Measurements from ENCODE around the gene RALGPS2.
A peak's percentile ranks its signal among the peaks of the same experiment; 100 is the strongest.
"Not testable (repeated sequence)": the region's sequence is repeated elsewhere in the genome, so short reads cannot be mapped to it uniquely, and the experiment has no call there.

The RALGPS2 gene

DNA sequence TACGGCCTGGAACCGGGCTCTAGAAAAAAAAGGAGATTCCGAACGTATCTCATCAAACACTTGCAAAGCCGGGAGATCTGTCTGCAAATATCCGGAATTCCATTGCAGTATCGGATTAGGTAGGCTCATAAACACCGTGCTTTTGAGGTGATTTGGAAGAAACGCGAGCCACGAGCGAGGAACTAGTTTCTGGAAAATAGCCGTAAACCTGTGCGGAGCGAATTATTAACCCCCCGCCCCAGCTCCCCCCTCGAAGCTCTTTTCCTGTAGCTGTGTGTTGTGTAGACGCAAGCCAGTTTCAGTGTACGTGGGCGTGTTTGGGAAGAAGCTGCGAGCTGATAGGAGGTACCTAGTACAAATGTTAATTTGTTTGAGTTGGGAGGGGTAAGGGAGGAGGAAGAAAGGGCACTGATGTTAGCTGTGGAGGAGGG lies 1.1 kb downstream of the RALGPS2 start:
- peak; percentile 81 for DNase-seq

DNA sequence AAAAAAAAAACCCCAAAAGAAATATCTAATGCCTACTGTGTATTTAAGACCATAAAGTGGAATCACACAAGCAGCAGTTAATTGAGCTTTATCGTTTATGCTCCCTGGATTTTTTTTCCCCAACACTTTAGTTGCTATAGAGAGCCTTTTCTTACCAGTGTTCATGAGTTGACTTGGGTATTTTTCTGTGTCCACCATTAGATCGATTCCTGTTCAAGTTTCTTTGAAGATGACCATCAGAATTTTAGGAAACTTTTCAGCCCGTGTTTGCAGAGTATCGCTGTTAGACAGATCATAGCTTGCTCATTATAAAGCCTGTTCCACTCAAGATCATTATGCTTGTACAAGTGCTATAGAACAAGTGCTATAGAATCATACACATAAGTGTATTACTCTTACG lies 1.5 kb downstream of the RALGPS2 start:
- DNase-seq, result no peak

DNA sequence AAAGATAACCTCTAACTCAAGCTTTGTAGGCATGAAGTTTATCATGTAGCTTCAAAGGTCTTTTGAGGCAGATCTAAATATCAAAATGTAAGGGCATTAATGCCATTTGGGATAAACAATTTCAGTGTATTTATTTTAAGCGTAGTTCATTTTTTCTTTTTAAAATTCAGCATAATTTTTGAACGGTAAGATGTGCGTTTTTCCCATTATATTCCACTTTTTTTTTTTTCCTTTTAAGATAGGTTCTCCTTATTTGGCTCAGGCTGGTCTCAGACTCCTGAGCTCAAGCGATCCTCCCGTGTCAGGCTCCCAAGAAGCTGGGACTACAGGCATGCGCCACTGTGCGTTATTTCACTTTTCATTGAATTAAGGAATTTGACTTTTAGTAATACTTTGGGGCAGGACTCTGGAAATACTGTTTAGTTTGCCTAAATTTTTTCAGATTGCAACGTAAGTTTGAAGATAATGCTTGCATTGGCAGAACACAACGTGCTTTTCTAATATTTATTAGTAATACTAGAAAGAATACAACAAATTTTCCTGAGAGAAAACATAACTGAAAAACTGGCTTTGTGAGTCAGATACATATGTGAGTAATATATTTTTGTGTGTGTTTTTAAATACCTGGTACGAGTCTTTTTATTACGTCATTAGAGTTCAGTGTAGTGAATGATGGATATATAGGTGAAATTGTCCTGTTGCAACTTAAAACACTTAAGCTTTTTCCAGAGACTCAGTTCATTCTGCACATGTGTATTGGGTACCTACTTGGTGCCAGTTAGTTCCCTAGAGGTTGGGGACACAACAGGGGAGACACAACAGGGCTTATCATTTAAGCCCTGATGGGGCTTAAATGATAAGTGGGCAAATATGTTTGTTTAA lies 2.2 kb downstream of the RALGPS2 start:
- peak; percentile 23 for DNase-seq

DNA sequence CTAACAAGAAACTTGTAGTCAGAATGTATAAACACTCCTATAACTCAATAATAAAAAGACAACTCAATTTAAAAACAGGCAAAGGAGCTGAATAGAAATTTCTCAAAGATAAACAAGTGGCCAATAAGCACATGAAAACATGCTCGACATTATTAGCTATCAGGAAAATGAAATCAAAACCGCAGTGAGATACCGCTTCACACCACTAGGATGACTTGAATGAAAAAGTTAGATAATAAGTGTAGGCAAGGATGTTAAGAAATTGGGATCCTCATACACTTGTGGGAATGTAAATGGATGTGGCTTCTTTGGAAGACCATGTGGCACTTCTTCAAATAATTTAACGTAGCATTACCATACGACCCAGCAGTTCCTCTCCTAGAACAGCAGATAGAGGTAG lies 8.9 kb downstream of the RALGPS2 start:
- no peak for DNase-seq

GRCh38 chr1:178738780-178739179 lies 13.7 kb downstream of the RALGPS2 start:
- no peak for DNase-seq

GRCh38 chr1:178739285-178740045 lies 14.4 kb downstream of the RALGPS2 start:
- peak; percentile 13 for DNase-seq

GRCh38 chr1:178740491-178740890 lies 15.4 kb downstream of the RALGPS2 start:
- no peak for DNase-seq

DNA sequence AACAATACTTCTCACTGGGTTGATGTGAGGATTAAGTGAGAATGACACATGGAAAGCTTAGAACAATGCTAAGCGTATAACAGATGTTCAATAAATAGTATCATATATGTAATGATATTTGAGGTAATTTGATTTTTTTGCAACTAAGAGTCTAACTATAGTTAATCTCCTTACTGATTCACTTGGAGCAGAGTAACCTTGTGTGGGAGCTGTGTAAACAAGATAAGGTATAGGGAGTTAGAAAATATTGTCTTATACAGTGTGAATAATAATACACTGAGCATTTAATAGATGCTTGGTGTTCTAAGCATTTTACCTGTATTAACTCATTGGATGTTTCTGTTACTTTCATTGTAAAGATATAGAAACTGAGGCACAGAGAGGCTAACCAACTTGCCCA lies 15.9 kb downstream of the RALGPS2 start:
- DNase-seq, result no peak

DNA sequence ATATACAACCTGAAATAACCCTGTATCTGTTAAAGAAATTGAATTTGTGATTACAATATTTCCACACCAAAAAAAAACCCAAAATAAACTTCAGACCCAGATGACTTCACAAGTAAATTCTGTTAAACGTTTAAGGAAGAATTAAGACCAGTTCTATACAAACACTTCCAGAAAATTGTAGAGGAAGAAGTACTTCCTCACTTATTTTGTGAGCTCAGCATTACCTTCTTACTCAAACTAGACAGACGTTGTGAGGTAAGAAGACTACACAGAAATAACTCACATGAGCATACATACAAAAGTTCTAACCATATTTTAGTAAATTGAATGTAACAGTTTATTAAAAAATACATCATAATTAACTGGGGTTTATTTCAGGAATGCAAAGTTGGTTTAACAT lies 18.8 kb downstream of the RALGPS2 start:
- no peak for DNase-seq

- DNase-seq, result no peak
These were observed 20.2 kb downstream of the RALGPS2 start for GRCh38 chr1:178745260-178745659.

GRCh38 chr1:178746345-178746744 lies 21.3 kb downstream of the RALGPS2 start:
- no peak for DNase-seq

- DNase-seq, result not testable (repeated sequence)
These were observed 22.3 kb downstream of the RALGPS2 start for GRCh38 chr1:178747361-178747760.

- DNase-seq, result no peak
These were observed 24.6 kb downstream of the RALGPS2 start for GRCh38 chr1:178749581-178750166.

GRCh38 chr1:178751046-178751445 lies 26.0 kb downstream of the RALGPS2 start:
- no peak for DNase-seq

GRCh38 chr1:178752891-178753290 lies 27.8 kb downstream of the RALGPS2 start:
- DNase-seq, result no peak

DNA sequence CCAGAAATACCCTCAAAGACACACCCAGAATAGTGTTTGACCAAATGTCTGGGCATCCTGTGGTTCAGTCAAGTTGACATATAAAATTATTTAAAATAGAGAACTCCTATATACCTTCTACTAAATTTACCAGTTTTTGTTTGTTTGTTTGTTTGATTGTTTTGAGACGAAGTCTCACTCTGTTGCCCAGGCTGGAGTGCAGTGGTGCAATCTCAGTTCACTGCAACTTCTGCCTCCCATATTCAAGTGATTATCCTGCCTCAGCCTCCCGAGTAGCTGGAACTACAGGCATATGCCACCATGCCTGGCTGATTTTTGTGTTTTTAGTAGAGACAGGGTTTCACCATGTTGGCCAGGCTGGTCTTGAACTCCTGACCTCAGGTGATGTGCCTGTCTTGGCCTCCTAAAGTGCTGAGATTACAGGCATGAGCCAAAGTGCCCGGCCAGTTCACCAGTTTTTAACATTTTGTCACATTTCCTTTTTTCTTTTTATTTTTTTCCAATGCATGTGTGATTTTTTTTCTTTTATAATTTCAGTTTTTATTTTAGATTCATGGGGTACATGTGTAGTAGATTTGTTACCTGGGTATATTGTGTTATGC lies 29.7 kb downstream of the RALGPS2 start:
- not testable (repeated sequence) for DNase-seq

GRCh38 chr1:178768423-178768822 lies 43.4 kb downstream of the RALGPS2 start:
- DNase-seq, result peak; percentile 34

DNA sequence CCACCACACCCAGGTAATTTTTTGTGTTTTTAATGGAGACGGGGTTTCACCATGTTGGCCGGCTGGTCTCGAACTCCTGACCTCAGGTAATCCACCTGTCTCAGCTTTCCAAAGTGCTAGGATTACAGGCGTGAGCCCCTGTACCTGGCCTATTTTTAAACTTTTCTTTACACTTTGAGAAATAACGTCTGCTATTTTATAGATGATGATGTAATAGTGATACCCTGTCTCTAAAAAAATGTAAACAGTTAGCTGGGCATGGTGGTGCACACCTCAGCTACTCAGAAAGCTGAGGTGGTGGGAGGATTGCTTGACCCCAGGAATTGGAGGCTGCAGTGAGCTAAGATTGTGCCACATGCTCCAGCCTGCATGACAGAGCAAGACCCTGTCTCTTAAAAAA lies 47.9 kb downstream of the RALGPS2 start:
- DNase-seq, result no peak

DNA sequence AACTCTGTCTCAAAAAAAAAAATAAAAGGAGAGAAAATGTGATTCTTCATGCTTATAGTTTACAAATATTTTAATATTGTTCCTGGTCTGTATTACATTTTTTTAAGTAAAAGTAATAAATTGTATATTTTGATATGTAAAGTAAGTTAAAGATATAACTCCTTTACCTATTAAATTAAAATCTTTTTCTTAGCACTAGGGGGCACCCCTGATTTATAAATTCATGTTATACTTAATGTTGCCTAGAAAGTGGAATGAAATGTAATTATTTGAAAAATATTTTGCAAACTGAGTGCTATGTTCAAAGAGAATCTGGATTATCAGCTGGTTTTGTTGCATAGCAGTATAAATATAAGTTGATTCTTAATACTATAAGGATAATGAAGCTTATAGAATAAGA lies 49.2 kb downstream of the RALGPS2 start:
- DNase-seq, result peak; percentile 34

DNA sequence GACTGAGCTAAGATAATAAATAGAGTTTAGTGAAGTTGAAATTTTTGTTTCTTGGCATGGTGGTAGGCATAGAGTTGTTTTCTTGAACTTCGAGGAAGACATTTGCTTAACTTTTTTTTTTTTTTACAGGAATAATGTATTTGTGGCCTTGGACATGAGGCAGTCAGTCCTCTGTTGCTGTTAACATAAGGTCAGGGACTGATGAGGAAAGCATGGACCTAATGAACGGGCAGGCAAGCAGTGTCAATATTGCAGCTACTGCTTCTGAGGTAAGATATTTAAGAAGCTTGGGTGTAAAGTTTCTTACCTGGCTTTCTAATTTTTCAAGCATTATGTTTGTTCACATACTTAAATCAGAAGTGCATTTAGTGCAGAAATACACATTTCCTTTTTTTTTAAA lies 51.5 kb downstream of the RALGPS2 start:
- no peak for DNase-seq

GRCh38 chr1:178781533-178782330 lies 56.7 kb downstream of the RALGPS2 start:
- no peak for DNase-seq

GRCh38 chr1:178784131-178784536 lies 59.1 kb downstream of the RALGPS2 start:
- no peak for DNase-seq

Measured in EL (cell line).